Suppressor macrophage (primary cell): Measurements from ENCODE around the gene FOXP3.
"Not testable (repeated sequence)": the region's sequence is repeated elsewhere in the genome, so short reads cannot be mapped to it uniquely, and the experiment has no call there.

Experiments used
- DNase-seq, 4 experiments: peaks; one replicate each; pipeline ENCODE4 v3.0.0-alpha.2; 2020 to 2022
- total RNA-seq, 17 experiments: gene quantifications; one replicate each; lab custom pipeline; 2026; ENCODE audit warnings: mixed read lengths in 6 of 17, inconsistent platforms in 3 of 17; lab: John Stamatoyannopoulos, UW

FOXP3 gene
- total RNA-seq: 0 to 0.88 (median 0) reads per million in 17 experiments

- no peak for DNase-seq
Measured at GRCh38 chrX:49264460-49264859, at the start of gene FOXP3. TSS of gene FOXP3 (minus strand) at chrX:49264710. CDS start at chrX:49258505, 6,205 bp downstream.

- DNase-seq: peak; percentile 28 to 60 (median 46)
Measured at GRCh38 chrX:49312176-49312575, 47.7 kb upstream of the FOXP3 start.

- no peak for DNase-seq
Measured at GRCh38 chrX:49310371-49310770, 45.9 kb upstream of the FOXP3 start.

GRCh38 chrX:49309401-49309981, 45.0 kb upstream of the FOXP3 start:
- no peak for DNase-seq

GRCh38 chrX:49308604-49309269, 44.2 kb upstream of the FOXP3 start:
- peak; percentile 27 to 65 (median 51) for DNase-seq

GRCh38 chrX:49307775-49308174, 43.3 kb upstream of the FOXP3 start:
- not testable (repeated sequence) for DNase-seq

- DNase-seq: no peak
Measured at GRCh38 chrX:49303346-49303745, 38.8 kb upstream of the FOXP3 start, which contains the start of gene GAGE10. TSS of gene GAGE10 (plus strand) at chrX:49303646. CDS start at chrX:49304860, 1,214 bp downstream.

GRCh38 chrX:49300703-49301102, 36.2 kb upstream of the FOXP3 start:
- DNase-seq: no peak

- DNase-seq: not testable (repeated sequence)
Measured at GRCh38 chrX:49299293-49299692, 34.8 kb upstream of the FOXP3 start.

- no peak for DNase-seq
Measured at GRCh38 chrX:49292400-49293362, 28.2 kb upstream of the FOXP3 start.

GRCh38 chrX:49291615-49292337, 27.3 kb upstream of the FOXP3 start:
- DNase-seq: peak; percentile 64 to 75 (median 72)

GRCh38 chrX:49290215-49290614, 25.7 kb upstream of the FOXP3 start:
- DNase-seq: no peak

- no peak for DNase-seq
Measured at GRCh38 chrX:49287665-49288064, 23.2 kb upstream of the FOXP3 start.

GRCh38 chrX:49286581-49286980, 22.1 kb upstream of the FOXP3 start:
- no peak for DNase-seq

- no peak for DNase-seq
Measured at GRCh38 chrX:49286136-49286535, 21.6 kb upstream of the FOXP3 start.

- DNase-seq: no peak
Measured at GRCh38 chrX:49284212-49284611, 19.7 kb upstream of the FOXP3 start.

GRCh38 chrX:49282647-49283011, 18.1 kb upstream of the FOXP3 start:
- no peak for DNase-seq

GRCh38 chrX:49278081-49278480, 13.6 kb upstream of the FOXP3 start:
- no peak for DNase-seq

- DNase-seq: no peak
Measured at GRCh38 chrX:49277535-49277830, 13.0 kb upstream of the FOXP3 start.

- DNase-seq: no peak
Measured at GRCh38 chrX:49276671-49277534, 12.4 kb upstream of the FOXP3 start.

- DNase-seq: no peak
Measured at GRCh38 chrX:49276207-49276606, 11.7 kb upstream of the FOXP3 start.
